Mesenchymal stem cell (in vitro differentiated cells and primary cell): Measurements from ENCODE around the gene COP1.

ENCODE experiments used
- DNase-seq: peaks from one replicate; pipeline ENCODE4 v3.0.0-alpha.2; 2013
- H2AFZ ChIP-seq: one replicate; pipeline ENCODE4 v1.6.1; 2013; ENCODE audit warnings: low read depth, mild to moderate bottlenecking, control low read depth, inconsistent platforms, low read length, moderate library complexity
- H2AK5ac ChIP-seq: 2 replicates; pipeline ENCODE4 v1.6.1; 2013; ENCODE audit warnings: low read length, moderate library complexity, mild to moderate bottlenecking, inconsistent platforms; ENCODE audit not compliant: severe bottlenecking
- H2BK120ac ChIP-seq: one replicate; pipeline ENCODE4 v1.6.1; 2013; ENCODE audit warnings: low read depth, mild to moderate bottlenecking, inconsistent platforms, low read length, moderate library complexity
- H2BK12ac ChIP-seq, 2 experiments: one replicate each; pipeline ENCODE4 v1.6.1; 2013; ENCODE audit warnings: inconsistent platforms in 2 of 2, low read length in 2 of 2, mild to moderate bottlenecking in 2 of 2, moderate library complexity in 2 of 2, control low read depth in 1 of 2
- H2BK15ac ChIP-seq: one replicate; pipeline ENCODE4 v1.6.1; 2013; ENCODE audit warnings: mild to moderate bottlenecking, low read depth, inconsistent platforms; ENCODE audit not compliant: poor library complexity, severe bottlenecking
- H2BK5ac ChIP-seq: 2 replicates; pipeline ENCODE4 v1.6.1; 2013; ENCODE audit warnings: low read depth, mild to moderate bottlenecking, low read length, control low read depth, inconsistent platforms; ENCODE audit not compliant: poor library complexity, severe bottlenecking
- H3K14ac ChIP-seq, 2 experiments: one replicate each; pipeline ENCODE4 v1.6.1; 2013; ENCODE audit warnings: inconsistent platforms in 2 of 2, low read length in 2 of 2, control low read depth in 1 of 2, mild to moderate bottlenecking in 1 of 2, moderate library complexity in 1 of 2
- H3K18ac ChIP-seq, 2 experiments: one replicate each; pipeline ENCODE4 v1.6.1; 2013; ENCODE audit warnings: inconsistent platforms in 2 of 2, low read length in 2 of 2, control low read depth in 1 of 2, low read depth in 1 of 2, mild to moderate bottlenecking in 1 of 2
- H3K23ac ChIP-seq, 2 experiments: one replicate each; pipeline ENCODE4 v1.6.1; 2013; ENCODE audit warnings: inconsistent platforms in 2 of 2, low read length in 2 of 2, mild to moderate bottlenecking in 2 of 2, moderate library complexity in 2 of 2, control low read depth in 1 of 2
- H3K27ac ChIP-seq: 2 replicates; pipeline ENCODE4 v1.5.1; 2013; ENCODE audit warnings: mild to moderate bottlenecking, moderate library complexity, low read length, control low read depth, inconsistent platforms; ENCODE audit not compliant: poor library complexity, severe bottlenecking
- H3K27me3 ChIP-seq, 2 experiments: 2 replicates each; pipeline versions ENCODE4 v1.6.1 to v1.7.0; 2013; ENCODE audit warnings: low read length in 2 of 2, mild to moderate bottlenecking in 2 of 2, moderate library complexity in 2 of 2, control low read depth in 1 of 2, inconsistent platforms in 1 of 2; ENCODE audit not compliant: control insufficient read depth in 1 of 2, insufficient read depth in 1 of 2
- H3K36me3 ChIP-seq, 2 experiments: 2 replicates each; pipeline versions ENCODE4 v1.6.1 to v1.7.0; 2013; ENCODE audit warnings: low read length in 2 of 2, control low read depth in 1 of 2, inconsistent platforms in 1 of 2, low read depth in 1 of 2, mild to moderate bottlenecking in 1 of 2; ENCODE audit not compliant: insufficient read depth in 2 of 2, control insufficient read depth in 1 of 2
- H3K4ac ChIP-seq, 2 experiments: one replicate each; pipeline ENCODE4 v1.6.1; 2013; ENCODE audit warnings: inconsistent platforms in 2 of 2, low read length in 2 of 2, mild to moderate bottlenecking in 2 of 2, moderate library complexity in 2 of 2, control low read depth in 1 of 2, low read depth in 1 of 2
- H3K4me1 ChIP-seq: 2 replicates; pipeline ENCODE4 v1.6.1; 2013; ENCODE audit warnings: low read depth, low read length, control low read depth; ENCODE audit not compliant: control insufficient read depth, insufficient read depth
- H3K4me2 ChIP-seq: 2 replicates; pipeline ENCODE4 v1.6.1; 2013; ENCODE audit warnings: low read length, mild to moderate bottlenecking, inconsistent platforms; ENCODE audit not compliant: poor library complexity, severe bottlenecking
- H3K4me3 ChIP-seq, 2 experiments: 2 replicates each; pipeline versions ENCODE4 v1.5.1 to v1.7.0; 2013; ENCODE audit warnings: low read length in 2 of 2, mild to moderate bottlenecking in 2 of 2, control low read depth in 1 of 2, low read depth in 1 of 2; ENCODE audit not compliant: insufficient read depth in 1 of 2
- H3K79me1 ChIP-seq: replicated peaks from 2 replicates; pipeline ENCODE4 v1.6.1; 2013; ENCODE audit warnings: mild to moderate bottlenecking, control low read depth, low read length, inconsistent platforms; ENCODE audit not compliant: poor library complexity, severe bottlenecking
- H3K9ac ChIP-seq: 2 replicates; pipeline ENCODE4 v1.7.0; 2013; ENCODE audit warnings: mild to moderate bottlenecking, low read length, moderate library complexity
- H3K9me3 ChIP-seq: 2 replicates; pipeline ENCODE4 v1.7.0; 2013; ENCODE audit warnings: mild to moderate bottlenecking, low read length; ENCODE audit not compliant: control insufficient read depth
- H4K8ac ChIP-seq: one replicate; pipeline ENCODE4 v1.6.1; 2013; ENCODE audit warnings: inconsistent platforms, mild to moderate bottlenecking, low read length, moderate library complexity
- H4K91ac ChIP-seq: one replicate; pipeline ENCODE4 v1.6.1; 2013; ENCODE audit warnings: mild to moderate bottlenecking, low read length, inconsistent platforms
- WGBS: methylation state at CpG from one replicate; pipeline ENCODE4 v1.1.7; 2013; ENCODE audit warnings: mixed read lengths; 5-methylcytosine and 5-hydroxymethylcytosine counted together

Gene COP1

GRCh38 chr1:176183618-176184017 is 23.5 kb downstream of the COP1 start:
- Histone ChIP-seq H4K8ac (no peak overlapping the region), H3K9me3 (no peaks in the 10 kb centered on the region), H3K23ac (no peak overlapping the region), H2AK5ac (no peak overlapping the region), H2AFZ (no peak overlapping the region), H3K9ac (no peak overlapping the region), H3K18ac (no peak overlapping the region), H4K91ac (no peak overlapping the region), H3K4me3 (no peak overlapping the region), H2BK12ac (no peak overlapping the region), H3K27me3 (no peaks in the 10 kb centered on the region), H2BK5ac (no peak overlapping the region), H2BK15ac (no peak overlapping the region), H3K14ac (no peak overlapping the region), H3K79me1 (peaks cover 19% of the 10 kb centered on the region), H3K27ac (no peak overlapping the region), H2BK120ac (no peak overlapping the region), H3K4ac (no peak overlapping the region), H3K4me2 (no peak overlapping the region), H3K4me1 (no peaks in the 10 kb centered on the region), H3K36me3 (peaks cover 4 to 42% of the 10 kb centered on the region in 2 experiments)
- WGBS: no CpG with 5 or more reads among the region's 3 CpGs
- peak; percentile 21 for DNase-seq

- no peak overlapping the region for H3K14ac ChIP-seq
- H2BK120ac ChIP-seq: no peak overlapping the region
- no peak overlapping the region for H3K18ac ChIP-seq
- H3K9ac ChIP-seq: no peak overlapping the region
- WGBS: 93% methylated on average over 4 of the region's 5 CpGs
- no peak overlapping the region for H2AK5ac ChIP-seq
- H3K79me1 ChIP-seq: peaks cover 23% of the 10 kb centered on the region
- no peaks in the 10 kb centered on the region for H3K9me3 ChIP-seq
- no peak for DNase-seq
- no peak overlapping the region for H2BK12ac ChIP-seq
- H3K4me1 ChIP-seq: no peaks in the 10 kb centered on the region
- no peak overlapping the region for H3K23ac ChIP-seq
- H2BK15ac ChIP-seq: no peak overlapping the region
- no peak overlapping the region for H2BK5ac ChIP-seq
- H3K4me3 ChIP-seq: no peak overlapping the region
- no peak overlapping the region for H3K4ac ChIP-seq
- no peak overlapping the region for H3K4me2 ChIP-seq
- H2AFZ ChIP-seq: no peak overlapping the region
- no peaks in the 10 kb centered on the region for H3K27me3 ChIP-seq
- no peak overlapping the region for H4K8ac ChIP-seq
- peaks cover 9 to 55% of the 10 kb centered on the region in 2 experiments for H3K36me3 ChIP-seq
- H3K27ac ChIP-seq: no peak overlapping the region
- no peak overlapping the region for H4K91ac ChIP-seq
Observed at GRCh38 chr1:176178316-176178715, 28.8 kb downstream of the COP1 start.

- no peak overlapping the region for H3K27ac ChIP-seq
- H2BK5ac ChIP-seq: no peak overlapping the region
- no peak overlapping the region for H3K23ac ChIP-seq
- no peak overlapping the region for H2AK5ac ChIP-seq
- peaks cover 24% of the 10 kb centered on the region for H3K79me1 ChIP-seq
- H3K14ac ChIP-seq: no peak overlapping the region
- no peaks in the 10 kb centered on the region for H3K9me3 ChIP-seq
- H4K8ac ChIP-seq: no peak overlapping the region
- no peak overlapping the region for H4K91ac ChIP-seq
- no peak overlapping the region for H3K4ac ChIP-seq
- H3K18ac ChIP-seq: no peak overlapping the region
- 94% methylated on average over 1 of the region's 2 CpGs for WGBS
- DNase-seq: no peak
- H2BK12ac ChIP-seq: no peak overlapping the region
- peaks cover 10 to 55% of the 10 kb centered on the region in 2 experiments for H3K36me3 ChIP-seq
- H3K4me2 ChIP-seq: no peak overlapping the region
- no peaks in the 10 kb centered on the region for H3K4me1 ChIP-seq
- no peaks in the 10 kb centered on the region for H3K27me3 ChIP-seq
- H2AFZ ChIP-seq: no peak overlapping the region
- no peak overlapping the region for H2BK120ac ChIP-seq
- no peak overlapping the region for H3K9ac ChIP-seq
- H2BK15ac ChIP-seq: no peak overlapping the region
- no peak overlapping the region for H3K4me3 ChIP-seq
Observed at GRCh38 chr1:176177764-176178163, 29.3 kb downstream of the COP1 start.

- Histone ChIP-seq H3K4me3 (no peak overlapping the region), H3K4me2 (no peak overlapping the region), H2AFZ (no peak overlapping the region), H4K8ac (no peak overlapping the region), H3K4ac (no peak overlapping the region), H3K27me3 (no peaks in the 10 kb centered on the region), H3K14ac (no peak overlapping the region), H2BK120ac (no peak overlapping the region), H3K4me1 (no peaks in the 10 kb centered on the region), H3K79me1 (peaks cover 26% of the 10 kb centered on the region), H4K91ac (no peak overlapping the region), H3K18ac (no peak overlapping the region), H2BK12ac (no peak overlapping the region), H2BK15ac (no peak overlapping the region), H3K9me3 (peaks cover 7% of the 10 kb centered on the region), H3K9ac (peak overlapping the region; percentile 18), H3K36me3 (peaks cover 14 to 57% of the 10 kb centered on the region in 2 experiments), H2BK5ac (no peak overlapping the region), H3K23ac (no peak overlapping the region), H2AK5ac (no peak overlapping the region), H3K27ac (no peak overlapping the region)
- DNase-seq: peak; percentile 22
Observed at GRCh38 chr1:176174108-176174507, 33.0 kb downstream of the COP1 start.
